HepG2 (cell line): Measurements from ENCODE around the gene ZNF155. TPM values are rescaled to one million over a fixed set of nuclear protein-coding genes. Genes with fewer than 3 reads are reported as not detected.

ENCODE experiments used
- ELF1 ChIP-seq: sonication (generic); formaldehyde crosslinking; IDR thresholded peaks from 2 replicates; pipeline ENCODE4 v1.4.0; 2020; ENCODE audit warnings: missing genetic modification reagents
- FOXK1 ChIP-seq: sonication (generic); formaldehyde crosslinking; IDR thresholded peaks from 2 replicates; pipeline ENCODE4 v1.4.0; 2020; ENCODE audit warnings: low read depth, missing genetic modification reagents, borderline replicate concordance
- IRF2 ChIP-seq: IDR thresholded peaks from 2 replicates; pipeline ENCODE4 v1.6.1; 2018; ENCODE audit warnings: missing genetic modification reagents, missing compliant biosample characterization
- ISL2 ChIP-seq: sonication (generic); formaldehyde crosslinking; IDR thresholded peaks from 2 replicates; pipeline ENCODE4 v1.5.0; 2020; ENCODE audit warnings: missing genetic modification reagents
- MBNL3 ChIP-seq: fragments of 250-450 bp; sonication (Bioruptor Pico); conservative IDR thresholded peaks from 2 replicates; pipeline ENCODE4 v1.8.0; 2022; ENCODE audit warnings: mild to moderate bottlenecking, inconsistent platforms
- MXD3 ChIP-seq: IDR thresholded peaks from 2 replicates; pipeline ENCODE4 v1.6.1; 2016; ENCODE audit warnings: mild to moderate bottlenecking, missing biosample characterization, missing genetic modification reagents
- MYC ChIP-seq: sonication (generic); formaldehyde crosslinking; IDR thresholded peaks from 2 replicates; pipeline ENCODE4 v1.9.0; 2021; ENCODE audit warnings: missing genetic modification reagents, borderline replicate concordance
- NCOA1 ChIP-seq: sonication (generic); formaldehyde crosslinking; IDR thresholded peaks from 2 replicates; pipeline ENCODE4 v1.9.0; 2021; ENCODE audit warnings: missing genetic modification reagents
- SNAPC5 ChIP-seq: sonication (generic); formaldehyde crosslinking; IDR thresholded peaks from 2 replicates; pipeline ENCODE4 v1.8.1; 2023; ENCODE audit warnings: mild to moderate bottlenecking, missing genetic modification reagents, borderline replicate concordance
- ZBTB4 ChIP-seq: sonication (generic); formaldehyde crosslinking; IDR thresholded peaks from 2 replicates; pipeline ENCODE4 v1.4.0; 2020; ENCODE audit warnings: missing genetic modification reagents, mild to moderate bottlenecking, borderline replicate concordance
- ZIK1 ChIP-seq: sonication (generic); formaldehyde crosslinking; IDR thresholded peaks from 2 replicates; pipeline ENCODE4 v1.5.0; 2020; ENCODE audit warnings: mild to moderate bottlenecking, low read depth, missing genetic modification reagents, borderline replicate concordance
- ZNF274 ChIP-seq: sonication (generic); formaldehyde crosslinking; IDR thresholded peaks from 2 replicates; pipeline ENCODE4 v1.5.1; 2020; ENCODE audit warnings: mild to moderate bottlenecking, missing genetic modification reagents
- ZNF563 ChIP-seq: sonication (generic); formaldehyde crosslinking; IDR thresholded peaks from 2 replicates; pipeline ENCODE4 v1.8.0; 2022; ENCODE audit warnings: mild to moderate bottlenecking, moderate library complexity, missing genetic modification reagents
- polyA plus RNA-seq, 8 experiments: library from polyadenylated mRNA; depleted of rRNA in 3 of 8; stranded (reverse) in 7 of 8; unstranded in 1 of 8; fragments of >200 nt; fragmentation: Illumina TruSeq in 4 of 8; extraction: Trizol in 4 of 8; gene quantifications; 2 replicates each; pipeline versions ENCODE4 v1.2.1 to v1.2.3, GENCODE V29; 2011 to 2016; ENCODE audit warnings: low read depth in 4 of 8, missing spikeins in 1 of 8, mixed read lengths in 1 of 8; ENCODE audit not compliant: insufficient read depth in 1 of 8
- total RNA-seq, 5 experiments: library from RNA; depleted of rRNA; stranded (reverse); fragments of >200 nt; fragmentation: Illumina TruSeq; extraction: Trizol; gene quantifications; 2 replicates each; pipeline ENCODE4 v1.2.3, GENCODE V29; 2016; ENCODE audit warnings: low read depth in 1 of 5
- TF ChIP-seq, protein P1 (sequence below): sonication (generic); formaldehyde crosslinking; IDR thresholded peaks from 2 replicates; pipeline ENCODE4 v1.4.0; 2020; ENCODE audit warnings: missing genetic modification reagents
- TF ChIP-seq, protein P2 (sequence below): sonication (generic); formaldehyde crosslinking; IDR thresholded peaks from 2 replicates; pipeline ENCODE4 v1.8.1; 2023; ENCODE audit warnings: mild to moderate bottlenecking, missing genetic modification reagents
- TF ChIP-seq, protein P3 (sequence below): sonication (generic); formaldehyde crosslinking; IDR thresholded peaks from 2 replicates; pipeline ENCODE4 v1.4.0; 2020; ENCODE audit warnings: missing genetic modification reagents

The ZNF155 gene
- total and polyA plus RNA-seq, 2 of the 13 experiments (the other 11 are each of a cell fraction or from before 2014, with no cell fraction given), result 2.5 to 3.6 TPM

GRCh38 chr19:44002566-44003460 is 18.8 kb downstream of the ZNF155 start, which contains the start of gene ZNF230 (continued):
- TF ChIP-seq, protein P1, sequence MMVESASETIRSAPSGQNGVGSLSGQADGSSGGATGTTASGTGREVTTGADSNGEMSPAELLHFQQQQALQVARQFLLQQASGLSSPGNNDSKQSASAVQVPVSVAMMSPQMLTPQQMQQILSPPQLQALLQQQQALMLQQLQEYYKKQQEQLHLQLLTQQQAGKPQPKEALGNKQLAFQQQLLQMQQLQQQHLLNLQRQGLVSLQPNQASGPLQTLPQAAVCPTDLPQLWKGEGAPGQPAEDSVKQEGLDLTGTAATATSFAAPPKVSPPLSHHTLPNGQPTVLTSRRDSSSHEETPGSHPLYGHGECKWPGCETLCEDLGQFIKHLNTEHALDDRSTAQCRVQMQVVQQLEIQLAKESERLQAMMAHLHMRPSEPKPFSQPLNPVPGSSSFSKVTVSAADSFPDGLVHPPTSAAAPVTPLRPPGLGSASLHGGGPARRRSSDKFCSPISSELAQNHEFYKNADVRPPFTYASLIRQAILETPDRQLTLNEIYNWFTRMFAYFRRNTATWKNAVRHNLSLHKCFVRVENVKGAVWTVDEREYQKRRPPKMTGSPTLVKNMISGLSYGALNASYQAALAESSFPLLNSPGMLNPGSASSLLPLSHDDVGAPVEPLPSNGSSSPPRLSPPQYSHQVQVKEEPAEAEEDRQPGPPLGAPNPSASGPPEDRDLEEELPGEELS (CRISPR knock-in tag), result 0 out of 2 replicates have a peak, but pooled peaks have one; percentile 24
- TF ChIP-seq NCOA1 (CRISPR knock-in tag) (no peak), ZNF274 (CRISPR knock-in tag) (0 out of 2 replicates have a peak, but pooled peaks have one; percentile 26), MXD3 (CRISPR knock-in tag) (no peak), ZBTB4 (CRISPR knock-in tag) (peak; percentile 40; the same call in 1 of the 2 replicates), IRF2 (CRISPR knock-in tag) (peak; percentile 98), MYC (0 out of 2 replicates have a peak, but pooled peaks have one; percentile 36), FOXK1 (CRISPR knock-in tag) (peak; percentile 83; the same call in 1 of the 2 replicates), ZNF563 (CRISPR knock-in tag) (no peak), ISL2 (CRISPR knock-in tag) (peak; percentile 35; the same call in 1 of the 2 replicates), MBNL3 (CRISPR knock-in tag) (no peak), ELF1 (peak; percentile 96), SNAPC5 (no peak), ZIK1 (CRISPR knock-in tag) (no peak)
- TF ChIP-seq, protein P2, sequence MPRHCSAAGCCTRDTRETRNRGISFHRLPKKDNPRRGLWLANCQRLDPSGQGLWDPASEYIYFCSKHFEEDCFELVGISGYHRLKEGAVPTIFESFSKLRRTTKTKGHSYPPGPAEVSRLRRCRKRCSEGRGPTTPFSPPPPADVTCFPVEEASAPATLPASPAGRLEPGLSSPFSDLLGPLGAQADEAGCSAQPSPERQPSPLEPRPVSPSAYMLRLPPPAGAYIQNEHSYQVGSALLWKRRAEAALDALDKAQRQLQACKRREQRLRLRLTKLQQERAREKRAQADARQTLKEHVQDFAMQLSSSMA, result 0 out of 2 replicates have a peak, but pooled peaks have one; percentile 58
- TF ChIP-seq, protein P3, sequence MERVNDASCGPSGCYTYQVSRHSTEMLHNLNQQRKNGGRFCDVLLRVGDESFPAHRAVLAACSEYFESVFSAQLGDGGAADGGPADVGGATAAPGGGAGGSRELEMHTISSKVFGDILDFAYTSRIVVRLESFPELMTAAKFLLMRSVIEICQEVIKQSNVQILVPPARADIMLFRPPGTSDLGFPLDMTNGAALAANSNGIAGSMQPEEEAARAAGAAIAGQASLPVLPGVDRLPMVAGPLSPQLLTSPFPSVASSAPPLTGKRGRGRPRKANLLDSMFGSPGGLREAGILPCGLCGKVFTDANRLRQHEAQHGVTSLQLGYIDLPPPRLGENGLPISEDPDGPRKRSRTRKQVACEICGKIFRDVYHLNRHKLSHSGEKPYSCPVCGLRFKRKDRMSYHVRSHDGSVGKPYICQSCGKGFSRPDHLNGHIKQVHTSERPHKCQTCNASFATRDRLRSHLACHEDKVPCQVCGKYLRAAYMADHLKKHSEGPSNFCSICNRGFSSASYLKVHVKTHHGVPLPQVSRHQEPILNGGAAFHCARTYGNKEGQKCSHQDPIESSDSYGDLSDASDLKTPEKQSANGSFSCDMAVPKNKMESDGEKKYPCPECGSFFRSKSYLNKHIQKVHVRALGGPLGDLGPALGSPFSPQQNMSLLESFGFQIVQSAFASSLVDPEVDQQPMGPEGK (CRISPR knock-in tag), result 0 out of 2 replicates have a peak, but pooled peaks have one; percentile 5
